ENCODE results near the gene BEST2.

- TF ChIP-seq CTCF (conservative IDR thresholded peaks at IDR 0.05) (no peak), ZFX (IDR thresholded peaks at IDR 0.05) (no peak)
Measured at GRCh38 chr19:12769689-12770088, 18.1 kb downstream of the BEST2 start.
